Kidney (tissue), 14 donors: ENCODE results near the gene COMTD1. TPM values are rescaled to one million over a fixed set of nuclear protein-coding genes. Genes with fewer than 3 reads are reported as not detected.

Experiments used
- DNase-seq, 5 donors: peaks; one replicate each; pipeline ENCODE4 v3.0.0-alpha.2; 2013 to 2020
- FAIRE-seq: peaks from 2 replicates; lab custom pipeline; 2012; peaks lifted over from hg19 to GRCh38; lab: Jason Lieb, UNC
- H3K27ac ChIP-seq, 2 donors: one replicate each; pipeline ENCODE4 v1.7.0; 2013; ENCODE audit warnings: low read depth in 2 of 2, low read length in 2 of 2, inconsistent platforms in 1 of 2
- H3K27me3 ChIP-seq: one replicate; pipeline ENCODE4 v1.7.1; 2013; ENCODE audit warnings: low read length, inconsistent platforms; ENCODE audit not compliant: control insufficient read depth, insufficient read depth
- H3K36me3 ChIP-seq, 3 donors: one replicate each; pipeline versions ENCODE4 v1.7.0 to v1.7.1; 2013; ENCODE audit warnings: low read length in 3 of 3, control low read depth in 1 of 3, inconsistent platforms in 1 of 3; ENCODE audit not compliant: insufficient read depth in 3 of 3, control insufficient read depth in 2 of 3
- H3K4me1 ChIP-seq, 3 donors: one replicate each; pipeline versions ENCODE4 v1.7.0 to v1.7.1; 2013; ENCODE audit warnings: low read length in 3 of 3, inconsistent platforms in 1 of 3, low read depth in 1 of 3; ENCODE audit not compliant: control insufficient read depth in 2 of 3, insufficient read depth in 2 of 3
- H3K4me3 ChIP-seq, 3 donors: one replicate each; pipeline versions ENCODE4 v1.7.0 to v1.8.1; 2013; ENCODE audit warnings: low read length in 3 of 3, control low read depth in 1 of 3, inconsistent platforms in 1 of 3
- H3K9ac ChIP-seq, 3 donors: one replicate each; pipeline versions ENCODE4 v1.7.0 to v1.7.1; 2013; ENCODE audit warnings: low read length in 3 of 3, control low read depth in 1 of 3, inconsistent platforms in 1 of 3
- H3K9me3 ChIP-seq, 3 donors: one replicate each; pipeline versions ENCODE4 v1.7.0 to v1.7.1; 2013; ENCODE audit warnings: low read length in 3 of 3, control low read depth in 1 of 3, inconsistent platforms in 1 of 3; ENCODE audit not compliant: control insufficient read depth in 2 of 3, insufficient read depth in 1 of 3
- CTCF ChIP-seq: IDR thresholded peaks from 3 replicates; pipeline ENCODE4 v1.5.1; 2012; ENCODE audit warnings: mild to moderate bottlenecking, moderate library complexity, borderline replicate concordance; ENCODE audit not compliant: insufficient read depth; ENCODE audit errors: extremely low read depth
- intact Hi-C: fragments of 100-400 bp; cut with DNase I; formaldehyde crosslinking; loops from one replicate; pipeline ENCODE4 v1.11.1; 2022
- polyA plus RNA-seq: library from polyadenylated mRNA; stranded (reverse); fragments of 350-450 nt; fragmentation: Illumina TruSeq; extraction: RNeasy Lipid Tissue Mini Kit (QIAGEN cat#74804); gene quantifications from one replicate; pipeline ENCODE4 v1.2.3, GENCODE V29; 2014; ENCODE audit warnings: low read depth, low replicate concordance; ENCODE audit not compliant: insufficient read depth
- total RNA-seq: library from RNA; stranded (reverse); fragmentation: NEBNext Ultra II Directional; extraction: Animal tissue kit (Norgen Biotek cat#: 25700); gene quantifications from one replicate; pipeline ENCODE4 v1.2.1, GENCODE V29; 2021
- donor health status: control.
- donor health status: control.
- donor health status: control.
- donor health status: control.
- donor health status: control.
- donor health status: DM: yes; HTN: yes; CAD: no.
- donor health status: Normal renal cell carcinoma (clear cell type).

The COMTD1 gene
- total and polyA plus RNA-seq, 2 donors from 2014 or later: 26.6 to 65.3 TPM

GRCh38 chr10:75254739-75255138 lies 19.0 kb upstream of the COMTD1 start:
- no peak for DNase-seq
- H3K4me3 ChIP-seq: no peak overlapping the region
- FAIRE-seq: no peak
- H3K27me3 ChIP-seq: no peaks in the 10 kb centered on the region
- H3K9ac ChIP-seq: no peak overlapping the region
- peaks cover 0 to 17% (median 3%) of the 10 kb centered on the region in 3 donors for H3K9me3 ChIP-seq
- no peak for TF ChIP-seq CTCF
- no peak overlapping the region for H3K27ac ChIP-seq
- no peaks in the 10 kb centered on the region for H3K4me1 ChIP-seq
- H3K36me3 ChIP-seq: no peaks in the 10 kb centered on the region
- intact Hi-C loops: no loop called here

GRCh38 chr10:75253281-75254220 lies 17.8 kb upstream of the COMTD1 start:
- H3K4me1 ChIP-seq: no peaks in the 10 kb centered on the region
- no peaks in the 10 kb centered on the region for H3K36me3 ChIP-seq
- no peaks in the 10 kb centered on the region for H3K27me3 ChIP-seq
- TF ChIP-seq CTCF: no peak
- peaks cover 0 to 17% (median 3%) of the 10 kb centered on the region in 3 donors for H3K9me3 ChIP-seq
- no peak for DNase-seq
- no peak overlapping the region for H3K27ac ChIP-seq
- no peak overlapping the region for H3K4me3 ChIP-seq
- no peak overlapping the region for H3K9ac ChIP-seq
- intact Hi-C loops: no loop called here
- no peak for FAIRE-seq

GRCh38 chr10:75250934-75251333 lies 15.2 kb upstream of the COMTD1 start:
- H3K27ac ChIP-seq: no peak overlapping the region
- no peak for FAIRE-seq
- H3K4me1 ChIP-seq: no peaks in the 10 kb centered on the region
- intact Hi-C loops: no loop called here
- no peaks in the 10 kb centered on the region for H3K36me3 ChIP-seq
- DNase-seq: no peak
- H3K9ac ChIP-seq: no peak overlapping the region
- no peak for TF ChIP-seq CTCF
- no peak overlapping the region for H3K4me3 ChIP-seq
- peaks cover 0 to 17% (median 3%) of the 10 kb centered on the region in 3 donors for H3K9me3 ChIP-seq
- H3K27me3 ChIP-seq: no peaks in the 10 kb centered on the region
